Kidney tubule cell (primary cell): ENCODE results near the gene KMT2E.
"Not testable (repeated sequence)": the region's sequence is repeated elsewhere in the genome, so short reads cannot be mapped to it uniquely, and the experiment has no call there.

Experiments
- DNase-seq: peaks from one replicate; pipeline ENCODE4 v3.0.0-alpha.2; 2018; ENCODE audit warnings: low spot score

Gene KMT2E

DNA sequence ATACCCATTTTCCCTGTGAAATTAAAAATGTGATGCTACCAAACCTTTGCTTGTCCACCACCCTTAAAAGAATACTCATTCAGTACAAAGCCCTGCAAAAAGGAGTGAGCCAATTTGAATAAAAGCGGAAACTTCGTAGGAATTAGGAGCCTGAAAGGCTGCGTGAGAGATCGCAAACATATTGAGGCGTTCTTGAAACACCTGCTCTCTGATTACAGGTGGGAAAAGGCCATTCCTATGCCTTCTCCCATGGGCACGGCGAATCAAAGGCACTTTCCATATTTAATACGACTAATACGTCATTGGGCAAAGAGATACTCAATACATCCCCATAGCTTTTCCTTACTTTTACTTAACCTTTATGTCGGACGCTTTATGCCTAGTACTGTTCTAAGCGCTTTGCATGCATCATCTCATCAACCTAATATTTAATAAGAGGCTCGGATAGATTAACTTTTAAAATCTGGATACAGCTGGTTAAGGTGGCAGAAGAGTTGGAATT, 30.9 kb upstream of the KMT2E start:
- DNase-seq, result no peak

DNA sequence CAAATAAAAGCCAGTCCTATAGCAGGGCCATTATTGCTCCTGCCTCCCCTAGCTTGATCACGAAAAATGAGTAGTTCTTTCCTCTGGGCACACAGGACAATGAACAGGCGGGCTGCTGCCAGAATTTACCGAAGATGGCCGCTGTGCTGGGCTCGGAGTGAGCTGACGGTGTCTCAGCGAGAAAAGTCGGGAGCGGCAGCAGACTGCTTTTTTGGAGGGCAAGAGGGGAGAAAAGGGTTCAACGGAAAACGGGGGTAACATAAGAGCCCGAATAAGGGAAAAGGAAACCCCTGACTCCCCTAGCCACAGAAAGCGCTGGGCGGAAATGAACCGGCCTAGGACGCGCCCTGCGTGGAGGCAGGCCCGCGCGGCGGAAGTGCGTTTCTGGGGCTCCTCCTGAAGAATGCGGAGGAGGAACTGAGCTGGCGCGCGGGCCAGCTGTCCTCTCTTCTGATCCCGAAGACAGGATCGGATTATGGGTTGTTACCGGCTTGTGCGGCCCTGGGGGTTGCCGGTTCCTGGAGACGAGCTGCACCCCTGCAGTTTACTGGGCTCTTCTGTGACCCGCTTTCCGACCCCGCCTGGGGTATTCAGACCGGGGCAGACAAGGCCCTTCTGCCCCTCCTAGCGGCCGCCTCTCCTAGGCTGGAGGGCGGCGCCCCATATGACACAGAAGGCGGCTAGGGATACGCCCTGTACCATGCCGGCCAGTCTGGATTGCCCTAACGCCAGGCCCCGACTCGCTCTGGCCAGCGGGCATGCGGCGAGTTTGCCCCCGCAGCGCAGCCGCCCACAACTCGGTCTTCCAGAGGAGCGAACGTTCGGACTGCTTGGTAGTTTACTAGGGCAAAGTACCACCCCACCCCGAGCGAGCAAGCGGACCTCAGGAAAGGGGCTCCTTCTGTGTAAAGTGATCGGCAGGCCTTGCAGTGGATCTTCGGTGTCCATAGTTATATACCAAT, 30.1 kb upstream of the KMT2E start:
- peak; percentile 89 for DNase-seq

DNA sequence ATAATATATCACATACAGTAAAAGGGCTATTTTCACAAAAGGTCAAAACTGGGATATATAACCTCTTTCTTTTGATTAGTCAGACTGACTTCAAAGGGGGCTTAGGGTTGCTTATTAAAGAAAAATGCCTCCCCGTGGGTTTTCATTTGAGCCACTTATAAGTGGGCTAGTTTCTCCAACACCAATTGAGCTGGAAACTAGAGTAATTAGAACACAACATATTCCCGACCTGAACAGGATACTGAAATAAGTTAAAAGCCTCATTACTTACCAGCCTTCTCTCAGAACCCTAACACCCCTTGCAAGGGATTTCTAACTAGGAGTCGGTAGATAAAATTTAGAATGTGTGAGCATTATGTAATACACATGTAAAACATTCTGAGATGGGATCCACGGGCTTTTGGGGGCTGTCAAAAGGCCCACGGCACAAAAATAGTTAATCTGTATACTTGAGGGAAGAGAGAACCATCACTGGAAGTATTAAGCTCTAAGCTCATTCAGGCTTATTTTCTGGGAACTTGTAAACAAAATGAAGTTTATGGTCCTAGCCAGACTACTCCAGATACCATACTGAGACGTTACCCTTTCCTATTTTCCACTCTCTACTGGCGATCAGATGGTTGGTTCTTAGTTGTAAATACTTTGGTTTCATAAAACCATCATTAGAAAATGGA, 29.3 kb upstream of the KMT2E start:
- no peak for DNase-seq

DNA sequence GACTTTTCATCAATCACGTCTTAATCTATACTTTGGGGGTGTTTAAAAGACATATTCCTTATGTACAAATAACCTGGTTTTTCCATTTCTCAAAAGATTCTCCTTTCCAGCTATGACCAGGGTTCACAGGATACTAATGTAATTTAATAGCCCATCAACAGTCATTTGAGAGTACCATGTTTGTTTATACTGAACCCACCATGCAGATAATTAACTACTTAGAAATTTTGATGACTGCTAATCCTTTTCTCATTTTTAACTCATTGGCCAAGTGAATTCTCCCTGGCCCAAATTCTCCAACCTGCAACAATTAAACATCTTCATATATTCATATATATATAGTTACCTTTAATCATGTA, 28.8 kb upstream of the KMT2E start:
- no peak for DNase-seq

DNA sequence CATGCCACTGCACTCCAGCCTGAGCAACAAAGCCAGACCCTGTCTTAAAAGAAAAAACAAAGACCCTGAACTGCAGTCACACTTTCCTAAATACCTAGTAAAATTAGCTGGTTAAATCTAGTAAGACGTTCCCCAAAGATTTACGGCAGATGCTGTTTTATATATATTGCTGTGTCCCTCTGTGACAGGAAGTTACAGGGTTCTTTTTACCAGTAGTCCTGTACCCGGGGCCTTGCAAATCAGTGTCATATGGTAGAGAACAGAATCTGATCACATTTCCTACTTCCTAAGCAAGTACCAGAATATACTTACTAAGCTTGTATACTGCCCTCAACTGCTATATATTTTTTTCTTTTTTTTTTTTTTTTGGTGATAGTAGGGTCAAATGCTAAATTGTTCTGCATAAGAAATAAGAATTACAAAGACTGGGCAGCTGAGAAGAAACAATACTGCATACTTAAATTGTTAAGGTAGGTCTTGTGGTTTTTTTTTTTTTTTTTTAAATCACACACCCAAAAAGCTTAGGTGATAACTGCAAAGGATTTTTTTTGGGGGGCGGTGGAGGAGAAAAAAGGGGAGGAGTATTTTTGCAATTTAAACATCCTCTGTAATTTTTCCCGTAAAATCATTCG, 27.3 kb upstream of the KMT2E start:
- DNase-seq, result no peak

DNA sequence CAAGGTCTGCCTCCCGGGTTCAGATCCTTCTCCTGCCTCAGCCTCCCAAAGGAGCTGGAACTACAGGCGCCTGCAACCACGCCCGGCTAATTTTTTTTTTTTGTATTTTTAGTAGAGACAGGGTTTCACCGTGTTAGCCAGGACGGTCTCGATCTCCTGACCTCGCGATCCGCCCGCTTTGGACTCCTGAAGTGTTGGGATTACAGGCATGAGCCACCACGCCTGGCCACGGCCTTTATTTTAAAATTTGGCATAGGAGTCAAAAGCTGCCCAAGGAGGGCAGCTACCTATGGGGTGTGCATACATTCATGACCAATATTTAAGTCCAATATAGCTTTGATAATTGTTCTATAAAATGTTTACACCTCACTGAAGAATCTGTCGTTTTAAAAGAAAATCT, 26.6 kb upstream of the KMT2E start:
- not testable (repeated sequence) for DNase-seq

DNA sequence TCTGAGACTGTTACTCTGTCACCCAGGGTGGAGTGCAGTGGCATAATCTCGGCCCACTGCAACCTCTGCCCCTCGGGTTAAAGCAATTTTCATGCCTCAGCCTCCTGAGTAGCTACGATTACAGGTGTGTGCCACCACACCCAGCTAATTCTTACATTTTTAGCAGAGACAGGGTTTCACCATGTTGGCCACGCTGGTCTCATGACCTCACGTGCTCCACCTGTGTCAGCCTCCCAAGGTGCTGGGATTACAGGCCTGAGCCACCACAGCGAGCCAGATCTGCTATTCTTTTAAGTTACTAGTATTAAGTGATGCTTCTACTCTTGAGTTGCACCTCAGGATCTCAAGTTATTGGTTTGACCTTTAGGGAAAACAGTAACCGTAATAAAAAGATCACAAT, 23.0 kb upstream of the KMT2E start:
- DNase-seq, result no peak

DNA sequence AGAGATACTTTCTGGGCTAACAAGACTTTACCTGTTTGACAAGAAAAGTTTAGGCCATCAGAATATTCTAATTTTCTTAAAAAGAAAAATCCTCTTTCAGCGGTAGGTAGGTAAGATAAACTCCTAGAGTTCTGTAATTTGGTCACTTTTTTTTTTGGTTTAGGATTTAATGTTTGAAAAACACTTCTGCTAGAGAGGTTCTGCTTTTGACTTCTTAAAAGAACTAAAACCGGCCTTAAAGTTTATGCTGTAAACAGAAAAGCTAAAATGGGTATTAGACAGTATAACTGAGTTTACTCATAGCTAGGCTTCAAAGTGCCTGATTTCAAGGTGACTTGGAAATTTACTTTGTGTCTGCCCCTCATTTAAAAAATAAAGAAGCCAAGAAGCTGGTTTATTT, 21.7 kb upstream of the KMT2E start:
- DNase-seq, result no peak

DNA sequence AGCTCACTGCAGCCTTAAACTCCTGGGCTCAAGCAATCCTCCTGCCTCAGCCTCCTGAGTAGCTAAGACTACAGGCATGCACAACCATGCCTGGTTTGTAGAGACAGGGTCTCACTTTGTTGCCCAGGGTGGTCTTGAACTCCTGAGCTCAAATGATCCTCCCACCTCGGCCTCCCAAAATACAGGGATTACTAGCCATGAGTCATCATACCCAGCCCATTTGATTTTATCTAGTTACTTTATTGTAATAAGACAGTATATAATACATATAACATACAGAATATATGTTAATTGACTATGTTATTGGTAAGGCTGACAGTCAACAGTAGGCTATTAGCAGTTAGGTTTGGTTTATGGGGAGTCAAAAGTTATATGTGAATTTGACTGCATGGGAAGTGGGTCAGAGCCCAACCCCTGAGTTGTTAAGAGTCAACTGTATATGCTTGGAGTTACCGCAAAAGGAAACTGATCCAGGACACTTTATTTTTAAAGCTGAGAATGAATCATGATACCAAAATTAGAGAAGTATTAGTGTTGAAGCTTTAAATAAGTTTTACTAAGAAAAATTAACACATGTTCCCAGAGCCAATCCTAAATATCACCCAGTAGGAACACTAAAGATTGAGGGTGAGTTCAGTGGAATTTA, 20.7 kb upstream of the KMT2E start:
- no peak for DNase-seq

DNA sequence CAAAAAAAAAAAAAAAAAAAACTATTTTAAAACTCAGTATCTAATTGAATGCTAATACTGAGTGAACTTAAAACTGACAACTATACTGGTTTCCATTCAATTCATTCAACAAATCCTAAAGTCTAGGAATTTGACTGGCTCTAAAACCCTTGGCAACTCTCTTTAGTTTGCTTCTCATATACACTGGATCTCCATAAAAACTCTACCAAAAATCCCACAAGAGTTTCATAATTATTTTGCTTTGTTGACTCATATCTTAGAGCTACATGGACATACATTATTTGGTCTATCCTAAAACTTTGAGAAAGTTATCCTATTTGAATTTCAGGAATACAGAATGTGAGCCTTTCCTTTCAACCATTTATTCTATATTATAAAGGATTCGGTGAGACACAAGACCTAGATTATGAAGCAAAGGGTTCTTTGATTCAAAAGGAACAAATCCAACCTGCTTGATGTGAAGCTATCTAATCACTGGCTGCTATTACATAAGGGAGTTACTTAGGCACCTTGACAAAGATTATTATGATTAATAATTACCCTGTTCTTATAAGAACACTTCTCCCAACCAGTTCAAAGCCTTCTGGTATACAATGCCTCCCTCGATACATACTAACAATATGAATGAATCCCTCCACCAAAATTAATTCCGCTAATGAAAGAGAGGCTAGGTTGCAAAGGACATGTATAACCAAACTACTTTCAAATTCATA, 15.8 kb upstream of the KMT2E start:
- DNase-seq, result no peak

DNA sequence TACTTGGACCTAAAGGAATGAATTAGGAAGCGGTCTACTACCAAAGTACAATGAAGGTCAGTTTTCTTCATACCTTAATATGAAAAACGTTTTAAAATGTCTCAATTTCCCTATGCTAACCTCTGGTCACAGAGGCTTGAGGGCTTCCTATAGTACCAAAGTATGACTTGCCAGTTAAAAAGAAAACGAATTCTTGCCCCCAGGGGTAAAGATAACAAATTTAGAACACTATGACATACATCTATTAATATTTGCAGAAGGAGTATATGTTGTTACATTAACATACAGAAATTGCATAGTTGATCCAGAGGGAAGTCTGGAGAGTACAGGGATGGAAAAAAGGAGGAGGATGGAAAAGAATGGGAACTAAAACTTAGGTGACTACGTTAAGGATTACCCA, 13.8 kb upstream of the KMT2E start:
- DNase-seq, result no peak

DNA sequence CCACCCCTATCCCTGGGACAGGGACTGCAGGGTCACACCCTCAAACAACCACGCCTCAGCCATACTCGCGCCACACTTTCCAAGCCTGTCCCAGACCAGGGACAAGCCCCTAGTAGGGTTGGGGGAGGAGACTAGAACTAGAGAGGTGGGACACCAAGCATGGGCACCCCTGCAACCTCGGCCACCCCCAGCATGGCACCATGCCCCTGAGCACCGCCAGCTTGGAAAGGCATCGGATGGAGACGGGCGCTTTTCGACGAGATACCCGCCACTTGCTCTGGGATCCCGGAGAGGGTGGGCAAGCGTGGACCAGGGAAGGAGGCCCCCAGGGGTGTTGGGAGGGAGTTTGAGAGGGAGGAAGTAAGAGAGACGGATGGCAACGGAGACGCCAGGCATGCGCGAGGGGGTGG, 13.1 kb upstream of the KMT2E start:
- DNase-seq, result no peak

DNA sequence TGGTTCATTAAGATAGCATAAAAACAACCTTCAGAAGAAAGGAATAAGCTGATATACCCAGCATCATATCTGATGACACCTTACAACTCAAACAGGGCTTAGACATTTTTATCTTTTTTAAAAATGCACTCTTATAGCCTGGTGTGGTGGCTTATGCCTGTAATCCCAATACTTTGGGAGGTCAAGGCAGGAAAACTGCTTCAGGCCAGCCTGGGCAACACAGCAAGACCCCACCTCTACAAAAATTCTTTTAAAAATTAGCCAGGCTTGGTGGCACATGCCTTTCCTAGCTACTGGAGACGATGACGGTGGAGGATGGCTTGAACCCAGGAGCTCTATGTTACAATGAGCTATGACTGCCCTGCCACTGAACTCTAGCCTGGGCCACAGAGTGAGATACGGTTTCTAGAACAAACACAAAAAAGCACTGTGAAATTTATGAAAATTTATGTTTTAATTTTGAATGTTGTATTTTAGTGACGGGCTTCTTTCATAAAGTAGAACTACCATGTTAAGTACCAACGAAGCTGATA, 12.3 kb upstream of the KMT2E start:
- no peak for DNase-seq

DNA sequence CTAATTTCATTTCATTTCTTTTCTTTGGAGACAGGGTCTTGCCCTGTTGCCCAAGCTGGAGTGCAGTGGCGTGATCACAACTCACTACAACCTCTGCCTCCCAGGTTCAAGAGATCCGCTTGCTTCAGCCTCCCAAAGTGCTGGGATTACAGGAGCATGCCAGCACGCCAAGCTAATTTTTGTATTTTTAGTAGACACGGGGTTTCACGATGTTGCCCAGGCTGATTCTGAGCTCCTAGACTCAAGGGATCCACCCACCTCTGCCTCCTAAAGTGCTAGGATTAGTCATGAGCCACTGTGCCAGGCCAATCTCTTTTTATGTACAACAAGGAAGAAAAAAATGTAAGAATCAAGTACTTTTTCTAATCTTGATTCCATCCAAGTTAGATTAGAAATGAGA, 10.7 kb upstream of the KMT2E start:
- DNase-seq, result peak; percentile 78

DNA sequence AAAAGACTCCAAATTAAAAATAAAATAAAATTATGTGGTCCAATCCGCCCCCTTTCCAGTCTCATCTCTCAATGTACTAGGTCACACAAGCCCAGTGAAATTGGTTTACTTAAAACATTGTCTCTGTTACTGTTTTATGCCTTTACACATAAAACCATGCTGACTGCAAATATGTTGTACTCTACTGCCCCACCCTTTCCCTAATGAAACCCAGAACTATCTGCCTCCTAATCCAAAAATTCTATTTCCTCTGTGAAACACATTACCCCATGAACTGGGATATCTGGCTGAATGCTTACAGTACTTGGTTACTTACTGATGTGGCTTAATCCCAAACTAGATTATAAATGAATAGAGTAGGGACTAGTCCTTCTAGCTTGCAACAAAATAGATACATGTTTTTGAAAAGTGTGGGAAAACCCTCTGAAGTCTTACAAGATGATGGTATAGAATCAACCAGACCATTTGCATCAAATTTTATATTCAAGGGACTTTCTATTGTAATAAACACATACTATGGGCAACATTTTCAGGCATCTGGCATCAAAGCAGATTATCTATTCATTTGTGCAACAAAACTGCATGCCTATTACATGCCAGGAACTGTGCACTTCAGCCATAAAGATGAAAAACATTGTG, 10.0 kb upstream of the KMT2E start:
- DNase-seq, result no peak

DNA sequence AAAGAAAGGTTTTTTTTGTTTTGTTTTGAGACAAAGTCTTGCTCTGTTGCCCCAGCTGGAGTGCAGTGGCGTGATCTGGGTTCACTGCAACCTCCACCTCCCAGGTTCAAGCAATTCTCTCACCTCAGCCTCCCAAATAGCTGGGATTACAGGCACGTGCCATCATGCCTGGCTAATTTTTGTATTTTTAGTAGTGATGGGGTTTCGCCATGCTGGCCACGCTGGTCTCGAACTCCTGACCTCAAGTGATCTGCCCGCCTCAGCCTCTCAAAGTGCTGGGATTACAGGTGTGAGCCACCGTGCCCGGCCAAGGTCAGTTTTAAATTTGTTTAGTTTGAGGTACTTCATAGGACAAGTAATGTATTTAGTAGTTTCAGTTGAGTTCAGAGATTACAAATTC, 9.0 kb upstream of the KMT2E start:
- DNase-seq, result not testable (repeated sequence)

DNA sequence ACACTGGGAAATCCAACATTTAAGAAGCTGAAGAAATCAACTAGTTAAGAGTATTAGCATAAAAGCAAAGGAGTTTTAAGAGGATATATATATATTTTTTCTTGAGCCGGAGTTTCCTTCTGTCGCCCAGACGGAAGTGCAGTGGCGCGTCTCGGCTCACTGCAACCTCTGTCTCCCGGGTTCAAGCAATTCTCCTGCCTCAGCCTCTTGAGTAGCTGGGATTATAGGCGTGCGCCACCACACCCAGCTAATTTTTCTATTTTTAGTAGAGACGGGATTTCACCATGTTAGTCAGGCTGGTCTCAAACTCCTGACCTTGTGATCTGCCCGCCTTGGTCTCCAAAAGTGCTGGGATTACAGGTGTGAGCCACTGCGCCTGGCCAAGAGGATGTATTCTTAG, 8.5 kb upstream of the KMT2E start:
- not testable (repeated sequence) for DNase-seq

DNA sequence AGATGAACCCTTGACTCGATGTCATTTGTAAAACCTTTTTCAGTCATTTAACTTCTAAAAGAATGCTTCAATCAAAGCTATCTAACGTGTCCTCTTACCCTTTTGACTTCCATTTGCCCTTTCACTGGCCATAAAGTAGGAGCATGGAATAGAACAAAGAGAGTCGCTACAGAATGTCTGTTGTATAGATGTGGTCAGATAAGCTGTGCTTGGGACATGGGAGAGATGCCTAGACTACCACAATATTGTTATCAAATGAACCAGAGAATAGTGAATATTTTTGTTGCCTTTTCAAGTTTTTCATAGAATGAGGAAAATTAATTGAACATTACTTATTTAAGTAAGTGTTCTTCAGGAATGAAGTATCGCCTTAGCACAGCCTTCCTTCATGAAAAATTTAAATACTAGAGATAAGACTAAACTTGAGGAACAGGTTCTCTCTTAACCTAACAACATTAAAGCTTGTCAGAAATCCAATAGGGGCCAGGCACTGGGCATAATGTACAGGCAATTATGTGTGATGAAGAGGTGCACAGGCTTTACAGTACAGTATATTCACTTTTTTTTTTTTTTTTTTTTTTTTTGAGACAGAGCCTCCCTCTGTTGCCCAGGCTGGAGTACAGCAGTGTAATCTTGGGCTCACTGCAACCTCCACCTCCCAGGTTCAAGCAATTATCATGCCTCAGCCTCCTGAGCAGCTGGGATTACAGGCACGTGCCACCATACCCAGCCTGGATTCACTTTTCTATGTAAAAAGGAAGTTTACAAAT, 7.5 kb upstream of the KMT2E start:
- DNase-seq, result no peak

DNA sequence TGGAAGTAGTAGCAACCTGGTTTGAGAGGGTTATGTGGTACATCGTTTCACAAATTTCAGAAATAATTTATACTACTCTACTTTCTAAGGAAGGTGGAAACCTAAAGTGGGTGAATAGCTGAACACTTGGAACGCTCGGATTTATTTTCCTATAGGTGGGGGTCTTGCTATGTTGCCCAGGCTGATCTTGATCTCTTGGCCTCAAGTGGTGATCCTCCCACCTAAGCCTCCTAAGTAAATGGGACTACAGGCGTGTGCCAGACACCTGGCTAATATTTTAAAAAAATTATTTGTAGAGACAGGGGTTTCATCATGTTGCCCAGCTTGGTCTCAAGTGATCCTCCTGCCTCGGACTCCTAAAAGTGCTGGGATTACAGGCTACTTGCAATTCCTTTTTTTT, 6.7 kb upstream of the KMT2E start:
- no peak for DNase-seq
